Breast epithelium (tissue), 4 donors: ENCODE measurements around the gene TMEM121. TPM values are rescaled to one million over a fixed set of nuclear protein-coding genes. Genes with fewer than 3 reads are reported as not detected.
A peak's percentile ranks its signal among the peaks of the same experiment; 100 is the strongest.

Experiments
- DNase-seq, 2 donors: peaks; one replicate each; pipeline ENCODE4 v3.0.0-alpha.2; 2019; ENCODE audit warnings: low spot score in 2 of 2
- H3K27ac ChIP-seq, 2 donors: fragments of 200-600 bp; sonication (generic) in 1 of 2; one replicate each; pipeline ENCODE4 v1.5.1; 2016 to 2019; ENCODE audit warnings: mild to moderate bottlenecking in 1 of 2
- H3K27me3 ChIP-seq, 2 donors: fragments of 200-600 bp; sonication (generic) in 1 of 2; one replicate each; pipeline versions ENCODE4 v1.5.1 to v1.6.0; 2017 to 2019; ENCODE audit warnings: control low read depth in 1 of 2, mild to moderate bottlenecking in 1 of 2
- H3K36me3 ChIP-seq: fragments of 200-600 bp; one replicate; pipeline ENCODE4 v1.5.1; 2019
- H3K4me1 ChIP-seq, 2 donors: fragments of 200-600 bp; sonication (generic); one replicate each; pipeline ENCODE4 v1.5.1; 2016 to 2019; ENCODE audit warnings: control low read depth in 1 of 2
- H3K4me3 ChIP-seq, 3 donors: fragments of 200-600 bp; sonication (generic); 1 replicate in 2 of 3; 2 replicates in 1 of 3; pipeline ENCODE4 v1.5.1; 2016 to 2019; ENCODE audit warnings: mild to moderate bottlenecking in 3 of 3, moderate library complexity in 2 of 3
- H3K9me3 ChIP-seq, 2 donors: fragments of 200-600 bp; sonication (generic) in 1 of 2; one replicate each; pipeline ENCODE4 v1.5.1; 2016 to 2019; ENCODE audit warnings: control low read depth in 1 of 2
- POLR2A ChIP-seq: fragments of 450-650 bp; IDR thresholded peaks from one replicate; pipeline ENCODE4 v1.6.1; 2016; ENCODE audit warnings: antibody characterized with exemption, mild to moderate bottlenecking, moderate library complexity
- POLR2AphosphoS5 ChIP-seq, 3 donors: sonication (generic); formaldehyde crosslinking; IDR thresholded peaks; one replicate each; pipeline ENCODE4 v1.6.1; 2017; ENCODE audit warnings: antibody characterized with exemption in 3 of 3
- intact Hi-C: fragments of 100-400 bp; cut with DNase I; formaldehyde crosslinking; loops from one replicate; pipeline ENCODE4 v1.15.1; 2023; ENCODE audit warnings: low total_unique reads
- total RNA-seq, 3 donors: library from RNA; depleted of rRNA; stranded (reverse); fragments of >200 nt; gene quantifications; one replicate each; pipeline ENCODE4 v1.1.0, GENCODE V29; 2016
- TF ChIP-seq, protein P1 (sequence below), 3 donors: fragments of 450-650 bp; IDR thresholded peaks; one replicate each; pipeline ENCODE4 v1.5.1; 2016 to 2017; ENCODE audit warnings: antibody characterized with exemption in 3 of 3, mild to moderate bottlenecking in 3 of 3, moderate library complexity in 3 of 3

TMEM121 gene
- total RNA-seq, 3 donors from 2014 or later, result 2.4 to 9.2 (median 9.2) TPM

DNA sequence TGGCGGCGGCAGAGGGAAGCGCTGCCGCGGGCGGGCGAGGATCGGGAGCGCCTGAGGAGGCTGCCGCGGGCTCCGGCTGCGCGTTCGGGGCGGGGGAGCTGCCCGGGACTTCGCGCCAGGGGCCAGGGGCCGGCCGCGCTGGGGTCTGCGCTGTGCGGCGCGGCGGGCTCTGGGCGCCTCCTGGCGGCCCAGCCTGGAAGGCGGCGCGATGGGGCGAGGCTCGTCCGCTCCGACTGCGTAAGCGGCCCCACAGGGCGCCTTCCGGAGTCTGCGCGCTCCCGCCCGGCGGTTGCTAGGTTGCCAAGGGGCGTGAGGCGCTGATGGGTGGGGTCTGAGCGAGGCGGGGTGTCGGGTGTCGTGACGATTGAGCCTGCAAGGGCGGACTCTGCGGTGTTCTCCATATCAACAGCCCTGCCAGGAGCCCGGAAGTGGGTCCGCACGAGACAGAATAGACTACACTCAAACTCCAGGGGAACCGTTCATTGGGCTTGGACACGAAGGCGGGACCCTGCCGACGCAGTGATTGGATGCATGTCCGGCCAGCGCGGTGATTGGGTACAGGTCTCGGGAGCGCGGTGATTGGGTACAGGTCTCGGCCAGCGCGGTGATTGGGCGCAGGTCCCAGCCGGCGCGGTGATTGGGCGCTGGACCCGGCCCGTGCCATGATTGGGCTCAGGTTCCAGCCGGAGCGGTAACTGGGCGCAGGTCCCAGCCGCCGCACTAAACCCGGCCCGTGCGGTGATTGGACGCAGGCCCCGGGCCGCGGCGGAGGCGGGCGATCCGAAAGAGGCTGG, 35.6 kb upstream of the TMEM121 start, which contains the start of gene TEDC1:
Gene TEDC1 (plus strand): TSS at position 675 of the 794 bp plus-strand sequence. CDS start 130 bp downstream, outside the sequence.
- peaks cover 0 to 18% of the 10 kb centered on the region in 2 donors for H3K4me1 ChIP-seq
- intact Hi-C loops, result no loop called here

DNA sequence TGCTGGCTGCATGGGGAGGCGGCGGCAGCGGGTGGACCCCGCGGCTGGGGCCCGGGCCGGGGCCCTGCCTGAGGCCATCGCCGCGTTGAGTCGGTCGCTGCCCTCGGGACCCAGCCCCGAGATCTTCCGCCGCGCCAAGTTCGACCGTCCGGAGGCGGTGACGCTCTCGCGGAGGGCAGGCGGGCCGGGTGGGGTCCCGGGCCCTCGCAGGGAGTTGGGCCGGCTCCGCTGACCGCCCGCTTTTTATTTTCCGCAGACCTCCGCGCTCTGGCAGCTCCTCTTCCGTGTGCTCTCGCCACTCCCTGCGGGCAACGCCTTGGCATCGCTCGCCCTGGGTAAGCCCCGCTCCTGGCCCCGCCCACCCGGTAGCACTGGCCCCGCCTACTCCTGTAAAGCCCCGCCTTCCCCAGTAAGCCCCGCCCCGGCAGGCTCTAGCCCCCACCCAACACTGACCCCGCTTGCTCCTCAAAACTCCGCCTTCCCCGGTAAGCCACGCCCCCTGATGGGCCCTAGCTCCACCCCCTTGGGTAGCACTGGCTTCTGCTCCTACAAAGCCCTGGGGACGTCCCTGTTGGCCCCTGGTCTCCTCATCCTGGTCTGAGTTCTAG, 34.9 kb upstream of the TMEM121 start:
- peak overlapping the region; percentile 77 to 88 (median 79) for H3K4me3 ChIP-seq
- intact Hi-C loops, result no loop called here
- H3K9me3 ChIP-seq, result no peaks in the 10 kb centered on the region
- peaks cover 7 to 18% of the 10 kb centered on the region in 2 donors for H3K4me1 ChIP-seq
- H3K27ac ChIP-seq, result peak overlapping the region; percentile 94 to 99
- no peaks in the 10 kb centered on the region for H3K36me3 ChIP-seq
- TF ChIP-seq, protein P1, sequence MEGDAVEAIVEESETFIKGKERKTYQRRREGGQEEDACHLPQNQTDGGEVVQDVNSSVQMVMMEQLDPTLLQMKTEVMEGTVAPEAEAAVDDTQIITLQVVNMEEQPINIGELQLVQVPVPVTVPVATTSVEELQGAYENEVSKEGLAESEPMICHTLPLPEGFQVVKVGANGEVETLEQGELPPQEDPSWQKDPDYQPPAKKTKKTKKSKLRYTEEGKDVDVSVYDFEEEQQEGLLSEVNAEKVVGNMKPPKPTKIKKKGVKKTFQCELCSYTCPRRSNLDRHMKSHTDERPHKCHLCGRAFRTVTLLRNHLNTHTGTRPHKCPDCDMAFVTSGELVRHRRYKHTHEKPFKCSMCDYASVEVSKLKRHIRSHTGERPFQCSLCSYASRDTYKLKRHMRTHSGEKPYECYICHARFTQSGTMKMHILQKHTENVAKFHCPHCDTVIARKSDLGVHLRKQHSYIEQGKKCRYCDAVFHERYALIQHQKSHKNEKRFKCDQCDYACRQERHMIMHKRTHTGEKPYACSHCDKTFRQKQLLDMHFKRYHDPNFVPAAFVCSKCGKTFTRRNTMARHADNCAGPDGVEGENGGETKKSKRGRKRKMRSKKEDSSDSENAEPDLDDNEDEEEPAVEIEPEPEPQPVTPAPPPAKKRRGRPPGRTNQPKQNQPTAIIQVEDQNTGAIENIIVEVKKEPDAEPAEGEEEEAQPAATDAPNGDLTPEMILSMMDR (IDR thresholded peaks at IDR 0.05), result no peak
- TF ChIP-seq POLR2AphosphoS5 (IDR thresholded peaks at IDR 0.05) (no peak), POLR2A (no peak)
- H3K27me3 ChIP-seq, result no peaks in the 10 kb centered on the region
- peak in 1 of 2 donors; percentile 50 for DNase-seq

More for the DNA sequence above, 35.6 kb upstream of the TMEM121 start, which contains the start of gene TEDC1:
- H3K9me3 ChIP-seq, result no peaks in the 10 kb centered on the region
- no peak for TF ChIP-seq POLR2A
- peak; percentile 69 to 77 (median 76) for TF ChIP-seq POLR2AphosphoS5 (IDR thresholded peaks at IDR 0.05)
- TF ChIP-seq, protein P1 (IDR thresholded peaks at IDR 0.05), result peak; percentile 45 to 98 (median 62)
- no peaks in the 10 kb centered on the region for H3K27me3 ChIP-seq
- peak within 1 kb of the TSS; percentile 99 to 100 for H3K27ac ChIP-seq
- DNase-seq, result peak; percentile 100
- H3K36me3 ChIP-seq, result no peaks in the 10 kb centered on the region
- H3K4me3 ChIP-seq, result peak within 1 kb of the TSS; percentile 77 to 88 (median 79)

DNA sequence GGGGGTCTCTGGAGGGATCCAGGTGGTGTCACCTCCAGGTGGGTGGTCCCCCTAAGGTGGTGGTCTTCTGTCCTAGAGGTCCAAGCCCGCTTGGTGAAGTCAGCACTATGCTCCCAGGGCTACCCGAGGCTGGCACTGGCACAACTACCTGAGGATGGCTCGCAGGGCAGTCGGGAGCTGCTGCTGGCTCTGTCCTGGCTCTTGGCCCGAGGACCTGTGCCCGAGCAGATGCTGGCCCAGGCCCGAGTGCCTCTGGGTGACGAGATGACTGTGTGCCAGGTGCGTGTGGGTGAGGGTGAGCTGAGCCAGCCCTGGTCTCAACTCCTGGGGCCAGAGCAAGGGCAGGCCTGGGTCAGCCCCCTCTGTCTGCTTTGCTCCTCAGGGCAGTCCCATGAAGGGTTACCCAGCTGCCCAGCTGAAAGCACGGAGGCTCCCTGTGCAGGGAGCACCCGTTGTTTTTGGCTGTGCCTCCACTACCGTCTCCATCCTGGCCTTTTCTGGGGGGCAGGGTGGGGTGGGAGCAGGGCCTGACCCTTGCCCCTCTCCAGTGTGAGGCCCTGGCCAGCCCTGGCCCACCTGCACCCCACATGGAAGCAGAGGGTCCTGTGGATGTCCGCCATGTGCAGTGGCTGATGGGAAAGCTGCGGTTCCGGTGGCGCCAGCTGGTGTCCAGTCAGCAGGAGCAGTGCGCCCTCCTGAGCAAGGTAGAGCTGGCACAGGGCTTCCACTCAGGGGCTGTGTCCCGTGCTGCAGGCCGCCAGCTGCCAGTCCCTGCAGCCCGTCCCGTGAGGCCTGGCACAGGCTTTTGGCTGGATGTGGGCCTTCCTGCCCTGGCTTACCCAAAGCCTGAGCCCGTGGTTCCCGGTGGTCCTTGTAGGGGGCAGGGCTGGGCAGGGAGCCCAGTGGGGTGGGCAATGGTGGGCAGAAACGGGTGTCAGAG, 34.1 kb upstream of the TMEM121 start:
- Histone ChIP-seq H3K4me1 (peaks cover 10 to 13% of the 10 kb centered on the region in 2 donors), H3K27me3 (no peaks in the 10 kb centered on the region), H3K9me3 (no peaks in the 10 kb centered on the region), H3K27ac (peak overlapping the region in 1 of 2 donors; percentile 99), H3K4me3 (peak overlapping the region in 1 of 3 donors; percentile 77), H3K36me3 (no peaks in the 10 kb centered on the region)
- intact Hi-C loops, result no loop called here
- peak in 1 of 2 donors; percentile 40 for DNase-seq
- TF ChIP-seq POLR2AphosphoS5 (IDR thresholded peaks at IDR 0.05) (no peak), POLR2A (no peak)
- TF ChIP-seq, protein P1 (IDR thresholded peaks at IDR 0.05), result no peak

DNA sequence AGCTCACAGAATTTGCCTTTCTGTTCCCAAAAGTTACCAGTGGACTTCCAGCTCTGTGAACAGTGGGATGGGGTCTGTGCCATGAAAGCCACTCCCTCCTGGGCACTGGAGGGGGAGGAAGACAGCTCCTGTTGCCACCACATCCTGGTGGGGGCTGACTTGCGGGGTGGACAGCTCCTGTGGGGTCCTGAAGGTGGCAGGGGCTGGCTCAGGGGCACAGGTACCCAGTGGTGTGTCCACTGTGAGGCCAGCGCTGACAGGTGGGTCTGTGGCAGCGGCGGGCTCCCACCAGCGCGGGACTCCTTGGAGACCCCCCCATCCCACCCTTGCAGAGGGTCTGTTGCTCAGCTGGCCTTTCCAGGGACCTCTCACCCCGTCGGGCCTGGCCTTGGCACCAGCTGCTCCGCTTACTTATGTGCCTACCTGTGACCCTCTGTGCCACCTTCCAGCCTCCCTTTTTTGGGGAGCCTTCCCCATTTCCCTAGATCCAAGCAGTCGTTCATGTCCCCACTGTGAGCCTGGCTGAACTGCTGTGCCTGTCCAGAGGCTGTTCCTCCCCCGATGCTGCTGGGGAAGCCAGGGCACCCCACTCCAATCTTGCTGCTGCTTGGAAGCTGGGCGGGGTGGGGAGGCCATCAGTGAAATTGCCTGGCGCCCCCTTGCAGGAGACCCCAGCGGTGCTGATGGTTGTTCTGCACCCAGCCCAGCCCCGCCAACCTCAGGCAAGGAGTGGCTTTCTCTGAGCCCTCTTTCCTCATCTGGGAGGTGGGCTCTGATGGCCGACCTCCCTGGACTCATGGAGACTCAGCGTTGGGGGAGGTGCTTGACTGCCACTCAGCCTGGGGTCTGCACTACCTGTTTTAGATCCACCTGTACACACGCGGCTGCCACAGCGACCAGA, 33.2 kb upstream of the TMEM121 start:
- TF ChIP-seq POLR2A, result no peak
- TF ChIP-seq, protein P1 (IDR thresholded peaks at IDR 0.05), result no peak
- TF ChIP-seq POLR2AphosphoS5 (IDR thresholded peaks at IDR 0.05), result no peak
- DNase-seq, result no peak
- no peak overlapping the region for H3K4me3 ChIP-seq
- H3K27me3 ChIP-seq, result no peaks in the 10 kb centered on the region
- H3K4me1 ChIP-seq, result peaks cover 5 to 10% of the 10 kb centered on the region in 2 donors
- no peaks in the 10 kb centered on the region for H3K36me3 ChIP-seq
- H3K9me3 ChIP-seq, result no peaks in the 10 kb centered on the region
- intact Hi-C loops, result no loop called here
- H3K27ac ChIP-seq, result no peak overlapping the region
